ENCODE data around the gene EXD2.

DNA sequence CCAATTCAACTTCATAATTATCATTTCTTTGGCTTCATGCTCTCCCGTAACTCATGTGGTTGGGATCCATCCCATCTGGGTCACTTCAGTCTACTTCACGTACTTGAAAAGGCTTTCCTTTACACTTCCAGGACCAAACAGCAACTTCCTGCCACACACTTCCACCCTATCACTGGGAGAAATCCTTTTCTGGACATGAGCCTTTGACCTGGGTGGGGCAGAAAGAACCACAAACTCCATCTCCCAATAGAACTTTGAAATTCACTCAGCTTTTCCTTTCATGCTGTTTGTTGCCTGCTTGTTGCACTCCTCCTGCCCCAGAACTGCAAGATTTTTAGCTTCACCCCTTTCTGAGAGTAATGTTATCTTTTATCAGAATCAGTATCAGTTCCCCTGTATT lies 50.3 kb downstream of the EXD2 start:
- TF ChIP-seq GATA2 (IDR thresholded peaks at IDR 0.05; ENCODE audit: low read depth, low read length) (no peak), GATA3 (IDR thresholded peaks at IDR 0.05; ENCODE audit: low read depth, low read length) (no peak)
